ENCODE data around the gene PRM2.

The PRM2 gene

DNA sequence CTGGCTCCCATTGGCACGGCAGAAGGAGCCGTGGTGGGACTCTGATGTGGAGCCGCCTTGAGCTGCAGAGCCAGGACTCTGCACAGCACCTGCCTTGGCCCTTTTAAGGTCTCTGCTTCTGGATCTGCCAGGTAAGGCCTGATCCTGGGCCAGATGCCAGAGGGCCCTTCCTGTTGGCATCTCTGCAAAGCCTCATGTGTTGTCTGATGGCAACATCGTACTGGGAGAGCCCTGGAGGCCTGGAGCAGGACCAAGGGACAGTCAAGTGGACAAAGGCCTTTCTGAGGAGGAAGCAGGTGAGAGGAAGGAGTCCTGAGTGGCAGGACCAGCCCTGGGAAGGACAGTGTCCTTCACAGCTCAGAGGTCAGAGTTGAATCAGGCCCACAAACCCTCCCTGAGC is 46.4 kb downstream of the PRM2 start:
- FAIRE-seq (no peak), DNase-seq (ENCODE audit: low spot score) (no peak)

DNA sequence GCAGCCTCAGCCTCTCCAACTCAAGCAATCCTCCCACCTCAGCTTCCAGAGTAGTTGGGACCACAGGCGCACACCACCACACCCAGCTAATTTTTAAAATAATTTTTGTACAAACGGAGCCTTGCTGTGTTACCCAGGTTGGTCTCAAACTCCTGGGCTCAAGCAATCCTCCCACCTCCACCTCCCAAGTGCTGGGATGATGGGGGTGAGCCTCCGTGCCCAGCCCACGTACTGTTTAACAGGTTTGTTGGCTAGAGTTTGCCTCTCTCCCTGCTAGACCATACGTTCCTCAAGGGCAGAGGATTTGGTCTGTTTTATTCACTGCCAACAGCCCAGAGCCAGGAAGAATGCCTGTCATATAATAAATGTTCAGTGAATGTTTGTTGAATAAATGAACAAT is 46.8 kb downstream of the PRM2 start:
- FAIRE-seq (no peak), DNase-seq (ENCODE audit: low spot score) (no peak)

DNA sequence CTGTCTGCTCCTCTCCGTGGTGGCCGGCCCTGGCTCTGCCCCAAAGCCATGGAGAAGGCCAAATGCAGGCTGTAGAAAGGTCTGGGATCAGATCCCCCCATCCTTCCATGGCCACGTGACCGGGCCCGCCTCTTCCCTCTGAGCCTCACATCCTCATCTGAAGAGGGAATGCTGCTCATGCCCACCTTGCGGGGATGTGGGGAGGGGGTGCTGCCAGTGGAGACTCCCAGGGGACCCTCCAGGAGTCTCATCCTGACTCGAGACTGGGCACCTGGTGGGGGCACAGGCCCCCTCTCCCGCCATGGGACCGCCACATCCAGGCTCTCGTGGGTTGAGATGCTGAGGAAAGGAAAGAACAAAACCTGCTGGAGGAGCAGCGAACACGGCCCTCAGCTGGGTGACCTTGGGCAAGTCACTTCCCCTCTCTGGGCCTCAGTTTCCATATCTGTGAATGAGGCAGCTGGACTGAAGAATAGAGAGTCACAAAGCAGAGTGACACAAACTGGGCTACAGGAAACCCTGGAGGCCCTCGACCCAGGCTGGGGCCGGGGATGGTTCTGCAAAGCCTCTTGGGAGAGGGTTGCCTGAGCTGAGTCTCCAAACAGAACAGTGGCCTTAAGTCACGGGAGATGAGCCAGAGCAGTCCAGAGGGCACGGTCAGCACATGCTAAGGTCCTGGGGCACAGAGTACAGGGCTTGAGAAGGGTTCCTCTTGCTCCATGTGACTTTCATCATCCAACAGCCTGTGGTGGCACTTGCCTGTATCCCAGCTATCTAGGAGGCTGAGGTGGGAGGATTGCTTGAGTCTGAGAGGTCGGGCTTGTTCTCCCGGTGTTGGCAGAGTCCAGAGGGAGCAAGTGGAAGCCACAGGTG is 50.4 kb downstream of the PRM2 start:
- DNase-seq (ENCODE audit: low spot score) = no peak
- FAIRE-seq = no peak
